HEK293T (cell line): ENCODE measurements around the gene CLASP2.

Experiments used
- CTCF ChIA-PET: fragments of 350-600 bp; formaldehyde crosslinking; extraction: SDS; loops from one replicate; lab custom pipeline; 2021; ENCODE audit warnings: antibody characterized with exemption, inconsistent platforms; lab: Yijun Ruan, JAX
- POLR2A ChIA-PET: fragments of 350-600 bp; formaldehyde crosslinking; extraction: SDS; loops from one replicate; lab custom pipeline; 2020; ENCODE audit warnings: antibody characterized with exemption, inconsistent platforms; lab: Yijun Ruan, JAX
- DNase-seq: peaks from one replicate; pipeline ENCODE4 v3.0.0; 2012; ENCODE audit warnings: mixed read lengths; ENCODE audit errors: extremely low spot score
- ARNT ChIP-seq: fragments of 450-650 bp; IDR thresholded peaks from 2 replicates; pipeline ENCODE4 v1.6.1; 2017; ENCODE audit warnings: mild to moderate bottlenecking
- BHLHE40 ChIP-seq: fragments of 450-650 bp; IDR thresholded peaks from 2 replicates; pipeline ENCODE4 v1.6.1; 2016; ENCODE audit warnings: mild to moderate bottlenecking, moderate library complexity, borderline replicate concordance
- CTBP1 ChIP-seq: fragments of 450-650 bp; IDR thresholded peaks from 2 replicates; pipeline ENCODE4 v1.6.1; 2016; ENCODE audit warnings: borderline replicate concordance
- ELF4 ChIP-seq: fragments of 450-650 bp; IDR thresholded peaks from 2 replicates; pipeline ENCODE4 v1.6.1; 2017; ENCODE audit warnings: antibody characterized with exemption
- FOXA1 ChIP-seq: fragments of 450-650 bp; IDR thresholded peaks from 2 replicates; pipeline ENCODE4 v1.6.1; 2016; ENCODE audit warnings: mild to moderate bottlenecking
- FOXK2 ChIP-seq: fragments of 450-650 bp; IDR thresholded peaks from 2 replicates; pipeline ENCODE4 v1.6.1; 2016; ENCODE audit warnings: mild to moderate bottlenecking
- FOXM1 ChIP-seq: fragments of 450-650 bp; IDR thresholded peaks from 2 replicates; pipeline ENCODE4 v1.6.1; 2017; ENCODE audit warnings: mild to moderate bottlenecking, borderline replicate concordance
- HDGF ChIP-seq: fragments of 450-650 bp; IDR thresholded peaks from 2 replicates; pipeline ENCODE4 v1.6.1; 2017; ENCODE audit warnings: antibody characterized with exemption, borderline replicate concordance
- L3MBTL2 ChIP-seq: fragments of 450-650 bp; conservative IDR thresholded peaks from 2 replicates; pipeline ENCODE4 v1.6.1; 2016; ENCODE audit warnings: mild to moderate bottlenecking
- LEF1 ChIP-seq: fragments of 450-650 bp; IDR thresholded peaks from 2 replicates; pipeline ENCODE4 v1.6.1; 2017; ENCODE audit warnings: mild to moderate bottlenecking, borderline replicate concordance
- NFRKB ChIP-seq: fragments of 450-650 bp; IDR thresholded peaks from 2 replicates; pipeline ENCODE4 v1.6.1; 2016; ENCODE audit warnings: mild to moderate bottlenecking, moderate library complexity
- PKNOX1 ChIP-seq: fragments of 450-650 bp; IDR thresholded peaks from 2 replicates; pipeline ENCODE4 v1.6.1; 2016
- SP1 ChIP-seq: fragments of 450-650 bp; IDR thresholded peaks from 2 replicates; pipeline ENCODE4 v1.6.1; 2017
- SUZ12 ChIP-seq: fragments of 450-650 bp; IDR thresholded peaks from 2 replicates; pipeline ENCODE4 v1.6.1; 2016; ENCODE audit warnings: mild to moderate bottlenecking
- TARDBP ChIP-seq: fragments of 450-650 bp; IDR thresholded peaks from 2 replicates; pipeline ENCODE4 v1.6.1; 2016
- ZNF384 ChIP-seq: fragments of 450-650 bp; IDR thresholded peaks from 2 replicates; pipeline ENCODE4 v1.6.1; 2016

CLASP2 gene

GRCh38 chr3:33523093-33523667 lies 194.9 kb downstream of the CLASP2 start:
- ChIA-PET POLR2A (no interaction called here), CTCF (no interaction called here)
- DNase-seq: no peak
- no peak for TF ChIP-seq TARDBP
- TF ChIP-seq CTBP1: no peak
- no peak for TF ChIP-seq FOXK2
- no peak for TF ChIP-seq LEF1
- no peak for TF ChIP-seq SUZ12
- TF ChIP-seq SP1: no peak
- no peak for TF ChIP-seq BHLHE40
- TF ChIP-seq FOXM1: no peak
- TF ChIP-seq ZNF384: no peak
- TF ChIP-seq HDGF: no peak
- TF ChIP-seq PKNOX1: no peak
- no peak for TF ChIP-seq L3MBTL2
- no peak for TF ChIP-seq NFRKB
- no peak for TF ChIP-seq ELF4
- no peak for TF ChIP-seq FOXA1

GRCh38 chr3:33521736-33522135 lies 196.3 kb downstream of the CLASP2 start:
- DNase-seq: no peak
- ChIA-PET POLR2A (no interaction called here), CTCF (no interaction called here)
- TF ChIP-seq TARDBP (no peak), ELF4 (no peak), SP1 (no peak), FOXA1 (no peak), SUZ12 (no peak), HDGF (no peak), ZNF384 (no peak), FOXM1 (no peak), CTBP1 (no peak), LEF1 (no peak), NFRKB (no peak), PKNOX1 (no peak), FOXK2 (no peak), ARNT (no peak), L3MBTL2 (no peak), BHLHE40 (no peak)

- ChIA-PET POLR2A (no interaction called here), CTCF (no interaction called here)
- no peak for DNase-seq
- TF ChIP-seq FOXK2 (no peak), SP1 (no peak), PKNOX1 (no peak), FOXA1 (no peak), L3MBTL2 (no peak)
Observed at GRCh38 chr3:33513262-33513863, 204.7 kb downstream of the CLASP2 start.

- CTCF ChIA-PET: no interaction called here
- no peak for TF ChIP-seq L3MBTL2
- TF ChIP-seq SP1: no peak
- TF ChIP-seq HDGF: no peak
- POLR2A ChIA-PET: no interaction called here
- no peak for DNase-seq
Observed at GRCh38 chr3:33505027-33505426, 213.0 kb downstream of the CLASP2 start.

GRCh38 chr3:33496449-33496848 lies 221.6 kb downstream of the CLASP2 start:
- TF ChIP-seq TARDBP (no peak), PKNOX1 (no peak), FOXK2 (no peak), LEF1 (no peak)
- CTCF ChIA-PET: no interaction called here
- POLR2A ChIA-PET: interaction anchor here (0.9 kb wide), 1 partner anchor 302 kb away, joined by 4 read pairs; the partner anchor contains the start of gene PDCD6IP
- no peak for DNase-seq

- no peak for DNase-seq
- TF ChIP-seq TARDBP: no peak
- TF ChIP-seq FOXK2: no peak
- TF ChIP-seq CTBP1: no peak
- TF ChIP-seq ARNT: no peak
- no peak for TF ChIP-seq FOXM1
- no peak for TF ChIP-seq ZNF384
- no peak for TF ChIP-seq NFRKB
- TF ChIP-seq SUZ12: no peak
- no peak for TF ChIP-seq L3MBTL2
- TF ChIP-seq FOXA1: no peak
- TF ChIP-seq HDGF: no peak
- no peak for TF ChIP-seq PKNOX1
- no peak for TF ChIP-seq ELF4
- no peak for TF ChIP-seq LEF1
- TF ChIP-seq SP1: no peak
- TF ChIP-seq BHLHE40: no peak
- POLR2A ChIA-PET: no interaction called here
- CTCF ChIA-PET: interaction anchor here (0.7 kb wide), 1 partner anchor 307 kb away, joined by 4 read pairs; no protein-coding TSS in a partner anchor
Observed at GRCh38 chr3:33491721-33492120, 226.3 kb downstream of the CLASP2 start.
